Measurements from ENCODE around the gene CLIC4. TPM values are rescaled to one million over a fixed set of nuclear protein-coding genes. Genes with fewer than 3 reads are reported as not detected.

The CLIC4 gene
- total and polyA plus RNA-seq, 9 of the 15 experiments (the other 6 are each of a cell fraction or from before 2014, with no cell fraction given), result 16.0 to 67.5 (median 38.4) TPM

- TF ChIP-seq NFRKB (IDR thresholded peaks at IDR 0.05; ENCODE audit: low read depth) (no peak), ZNF512 (tag; IDR thresholded peaks at IDR 0.05) (no peak), ZBTB17 (CRISPR knock-in tag; IDR thresholded peaks at IDR 0.05) (no peak), GTF2F1 (IDR thresholded peaks at IDR 0.05; ENCODE audit: low read depth, low read length) (no peak), GATA2 (CRISPR knock-in tag; IDR thresholded peaks at IDR 0.05) (no peak)
These were observed 40.9 kb downstream of the CLIC4 start (continued) for GRCh38 chr1:24786191-24786590.

- Histone ChIP-seq H3K9me3 (replicated peaks; ENCODE audit: control insufficient read depth, insufficient read depth, low read depth, low read length) (no peaks in the 10 kb centered on the region), H3K9ac (ENCODE audit: insufficient read depth in 1 of 2, low read depth in 2 of 2, low read length in 2 of 2) (no peak overlapping the region), H3K4me1 (replicated peaks in 1 of 2; ENCODE audit: control insufficient read depth in 2 of 2, insufficient read depth in 2 of 2, low read length in 2 of 2) (no peaks in the 10 kb centered on the region), H3K79me2 (ENCODE audit: control insufficient read depth, insufficient read depth, low read length) (peaks cover 26% of the 10 kb centered on the region; the same call in 2 of the 3 replicates), H2AFZ (ENCODE audit: low read depth, low read length) (no peak overlapping the region), H3K4me2 (ENCODE audit: insufficient read depth, low read length) (no peak overlapping the region), H3K4me3 (no peak overlapping the region), H4K20me1 (replicated peaks; ENCODE audit: control insufficient read depth, insufficient read depth, low read length) (no peaks in the 10 kb centered on the region), H3K27ac (ENCODE audit: extremely low read depth, low read depth, low read length) (no peak overlapping the region), H3K36me3 (ENCODE audit: control insufficient read depth, insufficient read depth, low read length) (no peaks in the 10 kb centered on the region), H3K27me3 (ENCODE audit: control insufficient read depth in 2 of 2, insufficient read depth in 2 of 2, low read length in 2 of 2) (no peaks in the 10 kb centered on the region), H3K9me1 (ENCODE audit: control insufficient read depth, insufficient read depth, low read length) (no peaks in the 10 kb centered on the region)
- POLR2A ChIA-PET, result no interaction called here
- DNase-seq (ENCODE audit: extremely low read depth in 1 of 4, low spot score in 3 of 4) (no peak), ATAC-seq (no peak), FAIRE-seq (no peak)
- no TSS peak for BruUV-seq (replicated peaks)
- intact Hi-C loops (cut with micrococcal nuclease) (no loop called here), in situ Hi-C loops (cut with MboI) (no loop called here)
- CTCF ChIA-PET (ENCODE audit: low intra/inter-chr PET ratio), result no interaction called here
- TF ChIP-seq EWSR1 (IDR thresholded peaks at IDR 0.05; ENCODE audit: borderline replicate concordance, low read depth, partially characterized antibody) (no peak), ZNF282 (CRISPR knock-in tag; IDR thresholded peaks at IDR 0.05) (no peak), LEF1 (IDR thresholded peaks at IDR 0.05) (no peak), KLF13 (tag; IDR thresholded peaks at IDR 0.05; ENCODE audit: borderline replicate concordance, low read depth) (no peak), NCOA4 (IDR thresholded peaks at IDR 0.05; ENCODE audit: partially characterized antibody) (no peak), CBX2 (IDR thresholded peaks at IDR 0.05; ENCODE audit: insufficient read depth, low read length, poor library complexity, severe bottlenecking) (no peak), SIRT6 (IDR thresholded peaks at IDR 0.05; ENCODE audit: low read depth, low read length) (no peak), ZBTB1 (CRISPR knock-in tag; IDR thresholded peaks at IDR 0.05; ENCODE audit: borderline replicate concordance, low read depth) (no peak)
- TF ChIP-seq, protein P1, sequence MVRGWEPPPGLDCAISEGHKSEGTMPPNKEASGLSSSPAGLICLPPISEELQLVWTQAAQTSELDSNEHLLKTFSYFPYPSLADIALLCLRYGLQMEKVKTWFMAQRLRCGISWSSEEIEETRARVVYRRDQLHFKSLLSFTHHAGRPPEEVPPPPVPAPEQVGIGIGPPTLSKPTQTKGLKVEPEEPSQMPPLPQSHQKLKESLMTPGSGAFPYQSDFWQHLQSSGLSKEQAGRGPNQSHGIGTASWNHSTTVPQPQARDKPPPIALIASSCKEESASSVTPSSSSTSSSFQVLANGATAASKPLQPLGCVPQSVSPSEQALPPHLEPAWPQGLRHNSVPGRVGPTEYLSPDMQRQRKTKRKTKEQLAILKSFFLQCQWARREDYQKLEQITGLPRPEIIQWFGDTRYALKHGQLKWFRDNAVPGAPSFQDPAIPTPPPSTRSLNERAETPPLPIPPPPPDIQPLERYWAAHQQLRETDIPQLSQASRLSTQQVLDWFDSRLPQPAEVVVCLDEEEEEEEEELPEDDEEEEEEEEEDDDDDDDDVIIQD (CRISPR knock-in tag; IDR thresholded peaks at IDR 0.05), result no peak
- TF ChIP-seq, protein P2, sequence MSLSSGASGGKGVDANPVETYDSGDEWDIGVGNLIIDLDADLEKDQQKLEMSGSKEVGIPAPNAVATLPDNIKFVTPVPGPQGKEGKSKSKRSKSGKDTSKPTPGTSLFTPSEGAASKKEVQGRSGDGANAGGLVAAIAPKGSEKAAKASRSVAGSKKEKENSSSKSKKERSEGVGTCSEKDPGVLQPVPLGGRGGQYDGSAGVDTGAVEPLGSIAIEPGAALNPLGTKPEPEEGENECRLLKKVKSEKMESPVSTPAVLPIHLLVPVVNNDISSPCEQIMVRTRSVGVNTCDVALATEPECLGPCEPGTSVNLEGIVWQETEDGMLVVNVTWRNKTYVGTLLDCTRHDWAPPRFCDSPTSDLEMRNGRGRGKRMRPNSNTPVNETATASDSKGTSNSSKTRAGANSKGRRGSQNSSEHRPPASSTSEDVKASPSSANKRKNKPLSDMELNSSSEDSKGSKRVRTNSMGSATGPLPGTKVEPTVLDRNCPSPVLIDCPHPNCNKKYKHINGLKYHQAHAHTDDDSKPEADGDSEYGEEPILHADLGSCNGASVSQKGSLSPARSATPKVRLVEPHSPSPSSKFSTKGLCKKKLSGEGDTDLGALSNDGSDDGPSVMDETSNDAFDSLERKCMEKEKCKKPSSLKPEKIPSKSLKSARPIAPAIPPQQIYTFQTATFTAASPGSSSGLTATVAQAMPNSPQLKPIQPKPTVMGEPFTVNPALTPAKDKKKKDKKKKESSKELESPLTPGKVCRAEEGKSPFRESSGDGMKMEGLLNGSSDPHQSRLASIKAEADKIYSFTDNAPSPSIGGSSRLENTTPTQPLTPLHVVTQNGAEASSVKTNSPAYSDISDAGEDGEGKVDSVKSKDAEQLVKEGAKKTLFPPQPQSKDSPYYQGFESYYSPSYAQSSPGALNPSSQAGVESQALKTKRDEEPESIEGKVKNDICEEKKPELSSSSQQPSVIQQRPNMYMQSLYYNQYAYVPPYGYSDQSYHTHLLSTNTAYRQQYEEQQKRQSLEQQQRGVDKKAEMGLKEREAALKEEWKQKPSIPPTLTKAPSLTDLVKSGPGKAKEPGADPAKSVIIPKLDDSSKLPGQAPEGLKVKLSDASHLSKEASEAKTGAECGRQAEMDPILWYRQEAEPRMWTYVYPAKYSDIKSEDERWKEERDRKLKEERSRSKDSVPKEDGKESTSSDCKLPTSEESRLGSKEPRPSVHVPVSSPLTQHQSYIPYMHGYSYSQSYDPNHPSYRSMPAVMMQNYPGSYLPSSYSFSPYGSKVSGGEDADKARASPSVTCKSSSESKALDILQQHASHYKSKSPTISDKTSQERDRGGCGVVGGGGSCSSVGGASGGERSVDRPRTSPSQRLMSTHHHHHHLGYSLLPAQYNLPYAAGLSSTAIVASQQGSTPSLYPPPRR (CRISPR knock-in tag; IDR thresholded peaks at IDR 0.05; ENCODE audit: borderline replicate concordance), result no peak
These were observed 45.2 kb downstream of the CLIC4 start for GRCh38 chr1:24790490-24790889.

All from K562 (cell line).